ENCODE results near the gene CHPF.

CHPF gene

GRCh38 chr2:219551441-219552381, 8.1 kb upstream of the CHPF start:
- peak in 2 of 14 donors; percentile 24 to 31 for DNase-seq

DNA sequence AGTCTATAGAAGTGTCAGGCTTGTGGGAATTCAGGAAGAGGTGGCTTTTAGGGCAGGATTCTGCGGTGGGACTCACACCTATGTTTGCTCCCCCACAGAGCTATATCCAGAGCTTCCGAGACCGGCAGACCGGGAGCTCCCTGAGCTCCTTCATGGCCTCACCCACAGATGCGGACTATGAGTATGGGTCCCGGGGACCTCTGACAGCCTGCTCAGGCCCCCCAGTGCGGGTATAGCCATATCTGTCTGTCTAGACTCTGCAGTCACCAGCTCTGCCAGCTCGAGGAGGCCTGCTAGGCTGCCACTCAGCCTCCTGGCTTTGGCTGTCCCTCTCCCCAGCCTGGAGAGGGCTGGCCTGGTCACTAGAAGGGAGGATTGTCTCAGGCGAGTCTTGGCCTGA, 6.0 kb upstream of the CHPF start:
- no peak for DNase-seq

GRCh38 chr2:219548990-219549389, 5.4 kb upstream of the CHPF start:
- no peak for DNase-seq

- DNase-seq, result no peak
Measured at GRCh38 chr2:219547621-219548020, 4.0 kb upstream of the CHPF start.

DNA sequence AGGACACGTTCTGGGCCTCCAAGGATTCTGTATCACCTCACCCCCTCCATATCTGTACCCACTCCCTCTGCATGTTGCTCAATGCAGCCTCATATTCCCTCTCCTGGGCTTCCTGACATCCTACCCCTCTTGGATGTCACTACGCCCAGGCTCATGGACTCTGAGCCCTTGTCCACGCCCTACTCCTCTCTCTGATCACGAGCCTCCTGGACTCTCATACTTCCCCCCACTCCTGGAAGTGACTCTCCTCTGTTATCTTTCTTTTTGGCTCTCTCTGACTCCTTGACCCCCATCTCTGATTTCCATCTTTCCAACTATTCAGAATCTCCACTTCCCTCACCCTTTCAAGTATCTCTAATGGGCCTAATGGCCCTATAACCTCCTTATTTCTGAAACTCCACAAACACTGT, 2.3 kb upstream of the CHPF start:
- no peak for DNase-seq

DNA sequence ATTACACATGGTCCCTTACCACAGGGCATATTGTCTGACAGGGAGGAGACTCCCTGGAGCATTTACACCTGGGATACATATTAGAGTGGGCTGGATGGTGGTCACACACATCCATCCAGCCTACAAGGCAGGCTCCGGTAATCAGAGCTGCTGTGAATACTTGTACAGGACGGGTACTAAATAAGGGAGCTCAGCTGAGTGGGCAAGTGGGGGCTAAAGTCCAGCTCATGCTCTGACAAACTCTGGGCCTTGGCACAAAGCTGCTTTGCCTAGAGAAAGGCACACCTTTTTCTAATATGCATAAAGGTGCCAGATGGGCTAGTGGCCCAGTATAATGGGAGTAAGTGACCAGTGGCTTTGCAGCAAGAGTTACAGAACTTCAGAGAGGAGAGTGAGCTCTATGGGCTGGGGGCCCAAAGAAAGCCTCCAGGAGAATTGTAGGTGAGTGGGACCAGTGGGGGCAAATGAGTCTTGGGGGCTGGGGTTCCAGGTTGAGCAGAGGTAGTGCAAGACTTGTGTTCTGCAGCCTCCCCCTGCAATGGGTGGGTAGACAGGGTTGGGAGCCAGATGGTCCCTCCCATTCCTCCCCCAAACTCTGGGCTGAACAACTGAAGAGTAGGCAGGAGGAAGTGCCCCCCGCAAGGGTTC, 1.8 kb upstream of the CHPF start:
- no peak for DNase-seq

DNA sequence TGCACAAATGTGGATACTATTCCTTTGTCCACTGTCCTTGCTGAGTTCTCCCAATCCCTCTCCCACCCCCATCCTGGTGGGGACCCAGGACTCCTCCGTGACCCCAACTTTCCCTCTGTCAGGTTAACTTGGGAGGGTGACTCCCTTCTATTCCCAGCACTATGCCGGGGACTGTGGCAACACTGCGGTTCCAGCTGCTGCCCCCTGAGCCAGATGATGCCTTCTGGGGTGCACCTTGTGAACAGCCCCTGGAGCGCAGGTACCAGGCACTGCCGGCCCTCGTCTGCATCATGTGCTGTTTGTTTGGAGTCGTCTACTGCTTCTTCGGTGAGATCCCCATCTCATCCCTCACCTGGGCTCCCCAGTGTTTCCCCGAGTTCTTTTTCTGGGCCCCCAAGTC, 958 bp upstream of the CHPF start:
- peak in 1 of 14 donors; percentile 18 for DNase-seq

DNA sequence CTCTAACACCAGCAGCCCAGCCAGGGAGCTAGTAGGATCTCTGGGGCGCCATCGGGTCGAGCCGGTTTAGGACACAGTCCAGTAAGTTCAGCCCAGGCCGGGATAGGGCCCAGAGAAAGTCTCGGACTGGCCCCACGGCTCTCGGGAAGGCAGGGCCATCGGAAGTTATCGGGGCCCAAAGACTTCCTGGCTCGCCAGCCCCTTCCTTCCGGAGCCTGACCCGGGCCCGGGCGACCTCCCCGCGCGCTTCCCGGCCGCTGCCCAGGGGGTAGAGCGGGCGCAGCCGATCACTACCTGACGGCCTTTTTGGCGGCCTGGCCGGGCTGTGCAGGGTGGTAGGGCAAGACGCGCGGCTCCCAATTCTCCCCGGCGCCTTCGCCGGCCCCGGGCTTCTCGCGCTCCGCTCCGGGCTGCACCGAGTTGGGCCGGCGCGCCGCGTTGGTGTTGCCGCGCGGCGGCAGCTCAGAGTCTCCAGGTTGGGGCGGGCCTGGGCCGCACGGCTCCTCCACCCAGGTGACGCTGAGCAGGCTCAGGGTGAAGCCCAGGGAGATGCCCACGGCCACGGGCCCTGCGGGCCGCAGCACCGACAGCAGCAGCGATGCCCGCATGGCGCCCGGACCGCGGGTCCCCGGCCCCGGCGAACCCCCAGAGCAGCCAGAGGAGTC, 546 bp downstream of the CHPF start:
- DNase-seq, result peak in 1 of 14 donors; percentile 39

GRCh38 chr2:219541611-219542180, 1.9 kb downstream of the CHPF start:
- peak; percentile 42 to 84 (median 69) for DNase-seq

DNA sequence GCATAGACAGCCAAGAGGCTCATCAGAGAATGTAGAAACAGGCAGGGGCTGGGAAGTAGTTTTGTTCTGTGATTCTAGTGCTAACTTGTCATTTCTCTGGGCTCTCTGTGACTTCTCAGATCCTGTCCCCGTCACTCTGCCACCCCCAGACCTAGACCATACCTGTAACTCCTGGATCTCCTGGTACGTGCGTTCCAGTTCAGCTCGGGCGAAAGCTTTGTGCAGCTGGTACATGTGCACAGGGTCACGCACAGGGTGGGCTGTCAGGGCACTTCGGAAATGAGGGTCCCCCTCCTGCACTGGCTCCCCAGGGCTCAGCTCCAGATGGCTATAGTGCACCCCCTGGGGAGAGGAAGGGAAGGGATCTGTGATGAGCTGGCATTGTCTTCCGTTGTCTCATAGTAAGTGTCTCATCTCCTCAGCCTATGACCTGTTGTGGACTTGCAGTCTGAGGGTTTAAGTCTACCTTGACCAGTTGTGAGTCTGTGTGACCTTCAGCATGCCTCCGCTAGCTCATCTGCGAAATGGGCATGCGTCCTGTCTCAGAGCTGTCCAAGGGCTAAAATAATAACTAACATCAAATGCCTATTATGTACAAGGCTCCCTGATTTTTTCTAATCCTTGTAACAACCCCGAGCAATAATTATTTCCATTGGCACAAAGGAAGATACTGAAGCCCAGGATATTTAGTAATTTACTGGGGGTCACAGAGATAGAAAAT, 2.7 kb downstream of the CHPF start:
- no peak for DNase-seq

GRCh38 chr2:219539926-219540678, 3.5 kb downstream of the CHPF start:
- no peak for DNase-seq

DNA sequence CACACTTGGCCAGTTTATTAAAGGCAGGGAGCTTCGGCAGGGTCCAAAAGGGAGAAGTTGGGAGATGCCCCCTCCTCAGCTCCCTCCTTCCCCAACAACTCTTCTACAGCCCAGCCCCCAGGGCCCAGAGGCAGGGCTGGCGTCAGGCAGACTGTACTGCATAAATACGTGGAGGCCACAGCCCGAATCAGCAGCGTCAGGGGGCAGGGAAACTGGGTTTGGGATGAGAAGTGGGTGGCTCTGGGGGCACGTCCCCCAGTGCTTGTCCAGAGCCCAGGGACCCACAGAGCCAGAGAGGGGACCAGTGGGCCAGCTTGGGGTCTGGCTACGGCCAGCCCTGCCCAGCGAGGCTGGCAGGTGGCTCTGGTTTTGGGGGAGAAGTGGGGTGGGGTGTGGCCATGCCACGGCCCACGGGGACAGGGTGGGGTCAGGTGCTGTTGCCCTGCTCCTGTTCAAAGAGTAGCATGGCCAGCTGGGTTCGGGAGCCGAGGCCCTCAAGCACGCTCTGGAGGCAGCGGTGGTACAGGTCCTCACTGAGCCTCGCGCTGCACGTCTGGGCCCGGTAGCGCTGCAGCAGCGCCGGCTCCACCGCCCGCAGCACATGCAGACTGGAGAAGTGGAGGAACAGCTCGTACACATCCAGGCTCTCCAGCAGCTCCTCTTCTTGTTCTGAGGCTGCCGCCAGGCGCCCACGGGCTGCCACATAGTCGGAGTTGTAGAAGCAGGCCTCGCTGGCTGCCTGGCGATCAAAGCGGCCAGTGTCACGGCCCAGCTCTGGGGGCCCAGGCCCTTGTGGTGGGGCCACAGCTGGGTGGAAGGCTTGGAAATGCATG, 4.4 kb downstream of the CHPF start:
- DNase-seq, result no peak

DNA sequence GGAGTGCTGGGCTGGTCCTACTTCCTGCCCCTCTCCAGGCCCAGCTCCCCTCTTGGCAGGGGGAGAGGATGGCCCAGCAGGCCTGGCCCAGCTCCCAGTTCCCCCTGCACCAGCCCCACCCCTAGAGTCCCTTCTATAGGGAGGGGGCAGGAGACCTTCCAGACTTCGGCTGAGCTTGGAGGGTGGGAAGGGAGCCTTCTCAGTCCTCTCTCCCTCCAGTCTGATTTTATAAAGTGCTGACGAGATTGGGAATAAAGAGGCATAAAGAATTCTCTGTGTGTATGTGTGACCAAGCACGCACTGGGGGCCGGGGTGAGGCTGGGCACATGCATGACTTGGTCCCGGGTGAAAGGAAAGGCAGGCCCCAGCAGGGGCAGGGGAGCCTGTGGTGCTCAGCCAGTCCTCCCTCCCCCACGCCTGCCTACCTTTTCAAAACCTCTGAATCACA, 5.1 kb downstream of the CHPF start:
- DNase-seq, result peak in 4 of 14 donors; percentile 17 to 57 (median 36)

DNA sequence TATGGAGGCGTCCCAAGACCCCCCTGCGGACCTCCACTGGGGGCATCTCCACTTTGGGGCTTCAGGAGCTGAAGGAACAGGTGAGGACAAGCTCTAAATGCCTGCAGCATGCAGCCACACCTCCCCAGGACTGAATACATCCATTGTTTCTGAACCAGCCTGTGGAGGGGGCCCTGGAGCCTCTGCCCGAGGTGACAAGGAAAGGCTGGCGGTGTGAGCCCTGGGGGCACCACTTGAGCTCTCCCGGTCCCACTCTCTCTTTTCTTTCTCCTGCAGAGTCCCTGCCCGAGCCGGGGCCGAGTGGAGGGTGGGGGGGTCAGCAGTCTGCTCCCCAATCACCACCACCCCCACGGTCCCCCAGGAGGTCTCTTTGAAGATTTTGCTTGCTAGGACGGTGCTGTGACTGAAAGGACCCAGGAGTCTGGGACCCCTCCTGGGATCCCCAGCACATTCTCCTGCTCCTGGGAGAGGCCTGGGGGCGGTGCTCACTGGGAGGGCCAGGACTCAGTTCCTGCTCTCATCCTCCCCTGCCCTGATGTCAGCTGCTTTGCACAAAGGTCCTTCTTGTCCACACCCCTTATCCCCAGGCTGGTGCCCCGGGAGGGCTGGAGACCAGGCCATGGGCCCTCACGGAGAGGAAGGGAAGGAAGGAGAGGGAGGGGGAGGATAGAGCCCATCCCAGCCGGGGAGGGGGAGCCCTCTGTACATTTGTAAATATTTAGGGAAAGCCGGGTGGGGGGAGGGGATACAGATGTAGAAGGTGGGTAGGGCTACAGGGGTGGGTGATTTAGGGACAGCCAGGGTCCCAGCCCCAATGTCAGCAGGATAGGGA, 5.7 kb downstream of the CHPF start:
- DNase-seq, result peak in 2 of 14 donors; percentile 19 to 66

GRCh38 chr2:219536967-219537366, 6.6 kb downstream of the CHPF start:
- no peak for DNase-seq

DNA sequence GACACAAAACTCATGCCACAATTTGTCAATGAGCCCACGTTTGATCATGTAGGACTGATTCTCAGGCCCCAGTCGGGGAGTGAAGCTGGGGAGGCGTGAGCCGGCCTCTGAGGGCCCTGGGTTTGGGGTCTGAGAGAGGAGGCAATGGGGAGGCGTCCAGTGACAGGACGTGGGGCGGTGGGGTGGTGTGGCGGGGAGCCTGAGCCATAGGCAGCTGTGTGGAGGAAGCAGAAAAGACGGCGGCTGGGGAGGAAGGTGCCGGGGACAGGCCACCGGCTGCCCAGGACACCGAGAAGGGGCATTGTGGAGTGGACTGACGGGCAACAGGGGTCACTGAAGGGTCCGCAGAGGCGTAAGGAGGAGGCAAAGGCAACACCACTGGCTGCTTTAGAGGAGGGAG, 7.2 kb downstream of the CHPF start:
- no peak for DNase-seq

DNA sequence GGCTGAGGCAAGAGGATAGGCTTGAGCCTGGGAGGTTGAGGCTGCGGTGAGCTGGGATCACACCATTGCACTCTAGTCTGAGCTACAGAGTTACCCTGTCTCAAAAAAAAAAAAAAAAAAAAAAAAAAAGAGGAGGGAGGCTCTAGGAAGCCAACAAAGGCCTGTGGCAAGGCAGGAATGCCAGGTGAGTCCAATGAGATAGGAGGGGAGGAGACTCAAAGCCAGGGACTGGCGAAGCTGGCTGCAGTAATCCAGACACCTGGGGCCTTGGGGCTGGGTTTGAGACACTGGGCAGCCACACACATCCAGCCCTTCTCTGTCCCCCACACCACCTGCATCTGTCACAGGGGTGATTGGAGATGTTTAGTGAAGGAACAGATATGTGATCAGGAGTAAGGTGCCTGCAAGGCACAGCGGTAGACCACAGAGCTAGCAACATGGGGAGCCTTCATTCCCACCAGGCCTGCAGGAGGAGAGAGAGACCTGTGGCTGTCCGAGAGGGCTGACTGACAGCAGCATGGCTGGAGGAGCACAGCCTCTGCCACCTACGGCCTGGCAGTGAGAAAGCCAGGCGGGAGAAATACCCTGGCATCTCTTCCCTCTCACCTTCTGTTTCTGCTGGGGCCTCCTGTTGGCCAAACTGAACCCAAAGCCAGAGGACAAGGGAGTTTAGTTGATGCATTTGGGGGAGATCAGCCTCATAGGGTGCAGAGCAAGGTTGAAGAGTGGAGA, 9.5 kb downstream of the CHPF start:
- DNase-seq, result peak in 1 of 14 donors; percentile 61

GRCh38 chr2:219532378-219532649, 11.3 kb downstream of the CHPF start:
- DNase-seq, result no peak
